C4-2B (cell line): ENCODE measurements around the gene LYSET.
"Not testable (repeated sequence)": the region's sequence is repeated elsewhere in the genome, so short reads cannot be mapped to it uniquely, and the experiment has no call there.

ENCODE experiments used
- H3K27ac ChIP-seq: fragments of 450-650 bp; 2 replicates; pipeline ENCODE4 v1.5.1; 2017
- CTCF ChIP-seq: fragments of 450-650 bp; conservative IDR thresholded peaks from 2 replicates; pipeline ENCODE4 v1.5.1; 2017; ENCODE audit warnings: mild to moderate bottlenecking
- ZFX ChIP-seq: fragments of 450-650 bp; IDR thresholded peaks from 2 replicates; pipeline ENCODE4 v1.6.1; 2017

The LYSET gene

GRCh38 chr14:93220509-93220908, 35.4 kb downstream of the LYSET start:
- TF ChIP-seq ZFX (no peak), CTCF (no peak)
- H3K27ac ChIP-seq, result no peak overlapping the region

- H3K27ac ChIP-seq, result no peak overlapping the region
- TF ChIP-seq CTCF (no peak), ZFX (no peak)
These were observed 38.4 kb downstream of the LYSET start for GRCh38 chr14:93223565-93223964.

- no peak overlapping the region for H3K27ac ChIP-seq
- no peak for TF ChIP-seq ZFX
- TF ChIP-seq CTCF, result no peak
These were observed 43.4 kb downstream of the LYSET start for GRCh38 chr14:93228550-93228949.

GRCh38 chr14:93230539-93230938, 45.4 kb downstream of the LYSET start:
- H3K27ac ChIP-seq, result no peak overlapping the region
- TF ChIP-seq CTCF, result no peak
- TF ChIP-seq ZFX, result no peak

GRCh38 chr14:93231129-93231979, 46.2 kb downstream of the LYSET start:
- no peak for TF ChIP-seq CTCF
- TF ChIP-seq ZFX, result no peak
- H3K27ac ChIP-seq, result no peak overlapping the region

- TF ChIP-seq ZFX (no peak), CTCF (no peak)
- no peak overlapping the region for H3K27ac ChIP-seq
These were observed 47.0 kb downstream of the LYSET start for GRCh38 chr14:93232159-93232558.

GRCh38 chr14:93233078-93233477, 48.0 kb downstream of the LYSET start:
- not testable (repeated sequence) for H3K27ac ChIP-seq

GRCh38 chr14:93234798-93235197, 49.7 kb downstream of the LYSET start:
- TF ChIP-seq CTCF (no peak), ZFX (no peak)

More at GRCh38 chr14:93234798-93235197, 49.7 kb downstream of the LYSET start:
- no peak overlapping the region for H3K27ac ChIP-seq
